SW480 (cell line): ENCODE data around the gene RDH13.
"Not testable (repeated sequence)": the region's sequence is repeated elsewhere in the genome, so short reads cannot be mapped to it uniquely, and the experiment has no call there.

Source experiments
- DNase-seq: peaks from one replicate; pipeline ENCODE4 v3.0.0-alpha.2; 2016; ENCODE audit warnings: low spot score

RDH13 gene

GRCh38 chr19:55014714-55015113, 48.2 kb downstream of the RDH13 start:
- no peak for DNase-seq

GRCh38 chr19:55013596-55013995, 49.4 kb downstream of the RDH13 start:
- no peak for DNase-seq

- no peak for DNase-seq
These were observed 50.6 kb downstream of the RDH13 start for GRCh38 chr19:55012306-55012705.

GRCh38 chr19:55010561-55010960, 52.4 kb downstream of the RDH13 start:
- not testable (repeated sequence) for DNase-seq

- DNase-seq: not testable (repeated sequence)
These were observed 54.2 kb downstream of the RDH13 start for GRCh38 chr19:55008781-55009180.

GRCh38 chr19:55008189-55008588, 54.8 kb downstream of the RDH13 start:
- not testable (repeated sequence) for DNase-seq

- DNase-seq: not testable (repeated sequence)
These were observed 55.4 kb downstream of the RDH13 start for GRCh38 chr19:55007537-55007936.

GRCh38 chr19:55006795-55007194, 56.2 kb downstream of the RDH13 start:
- not testable (repeated sequence) for DNase-seq

GRCh38 chr19:55005684-55006488, 57.1 kb downstream of the RDH13 start:
- peak; percentile 95 for DNase-seq

GRCh38 chr19:55000761-55001160, 62.2 kb downstream of the RDH13 start:
- DNase-seq: no peak

GRCh38 chr19:54998751-54999239, 64.2 kb downstream of the RDH13 start:
- DNase-seq: not testable (repeated sequence)

GRCh38 chr19:54995561-54995960, 67.4 kb downstream of the RDH13 start:
- no peak for DNase-seq
